ENCODE data around the gene CC2D2A. TPM values are rescaled to one million over a fixed set of nuclear protein-coding genes. Genes with fewer than 3 reads are reported as not detected.

Gene CC2D2A
- total and polyA plus RNA-seq, 8 donors: 5.7 to 32.7 (median 14.5) TPM

DNA sequence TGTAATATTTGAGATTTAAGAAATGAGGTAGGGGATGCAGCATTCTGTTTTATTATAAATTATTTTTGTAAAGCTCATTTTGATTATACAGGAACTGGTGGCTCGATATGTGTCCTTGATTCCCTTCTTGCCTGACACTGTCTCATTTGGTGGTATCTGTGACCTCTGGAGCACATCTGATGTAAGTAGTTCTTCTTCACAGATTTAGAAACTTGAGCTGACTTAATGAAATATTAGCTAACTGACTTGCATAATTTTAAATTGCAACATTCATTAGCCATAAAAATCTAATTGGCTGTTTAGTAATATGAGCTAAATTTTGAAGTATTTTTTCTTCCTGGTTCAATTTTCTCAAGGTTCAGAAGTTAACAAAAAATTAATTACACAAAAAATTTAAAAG, 116.4 kb downstream of the CC2D2A start:
- Histone ChIP-seq H3K4me1 (peaks cover 0 to 8% (median 0%) of the 10 kb centered on the region in 4 donors), H3K27ac (no peak overlapping the region), H3K9me3 (no peaks in the 10 kb centered on the region), H3K27me3 (no peaks in the 10 kb centered on the region), H3K36me3 (peaks cover 0 to 10% (median 5%) of the 10 kb centered on the region in 4 donors), H3K4me3 (no peak overlapping the region)
- TF ChIP-seq POLR2A (IDR thresholded peaks at IDR 0.05) (no peak), POLR2AphosphoS5 (IDR thresholded peaks at IDR 0.05) (no peak), EP300 (IDR thresholded peaks at IDR 0.05) (no peak)
- TF ChIP-seq, protein P1, sequence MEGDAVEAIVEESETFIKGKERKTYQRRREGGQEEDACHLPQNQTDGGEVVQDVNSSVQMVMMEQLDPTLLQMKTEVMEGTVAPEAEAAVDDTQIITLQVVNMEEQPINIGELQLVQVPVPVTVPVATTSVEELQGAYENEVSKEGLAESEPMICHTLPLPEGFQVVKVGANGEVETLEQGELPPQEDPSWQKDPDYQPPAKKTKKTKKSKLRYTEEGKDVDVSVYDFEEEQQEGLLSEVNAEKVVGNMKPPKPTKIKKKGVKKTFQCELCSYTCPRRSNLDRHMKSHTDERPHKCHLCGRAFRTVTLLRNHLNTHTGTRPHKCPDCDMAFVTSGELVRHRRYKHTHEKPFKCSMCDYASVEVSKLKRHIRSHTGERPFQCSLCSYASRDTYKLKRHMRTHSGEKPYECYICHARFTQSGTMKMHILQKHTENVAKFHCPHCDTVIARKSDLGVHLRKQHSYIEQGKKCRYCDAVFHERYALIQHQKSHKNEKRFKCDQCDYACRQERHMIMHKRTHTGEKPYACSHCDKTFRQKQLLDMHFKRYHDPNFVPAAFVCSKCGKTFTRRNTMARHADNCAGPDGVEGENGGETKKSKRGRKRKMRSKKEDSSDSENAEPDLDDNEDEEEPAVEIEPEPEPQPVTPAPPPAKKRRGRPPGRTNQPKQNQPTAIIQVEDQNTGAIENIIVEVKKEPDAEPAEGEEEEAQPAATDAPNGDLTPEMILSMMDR (IDR thresholded peaks at IDR 0.05): no peak
- 76 to 92% (median 85%) methylated on average over 1 of the region's 1 CpG for WGBS, 5 donors
- no peak for DNase-seq
- intact Hi-C loops (cut with DNase I; ENCODE audit: low total_unique reads): no loop called here

DNA sequence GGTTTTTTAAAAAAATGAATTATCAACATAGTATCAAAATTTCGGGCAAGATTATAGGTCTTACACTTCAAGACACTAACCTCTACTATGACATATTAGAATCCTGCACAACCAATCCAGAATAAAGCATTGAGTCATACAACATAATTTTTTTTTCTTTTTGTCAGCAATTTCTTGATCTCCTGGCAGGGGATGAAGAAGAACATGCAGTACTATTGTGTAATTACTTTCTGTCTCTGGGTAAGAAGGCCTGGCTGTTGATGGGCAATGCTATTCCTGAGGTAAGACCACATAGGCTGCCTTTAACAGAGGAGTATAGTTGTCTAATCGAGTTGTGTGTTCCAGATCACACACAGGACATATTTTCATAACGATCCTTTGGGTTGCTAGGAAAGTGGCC, 118.0 kb downstream of the CC2D2A start:
- WGBS, 5 donors: 64 to 84% (median 67%) methylated on average over 3 of the region's 3 CpGs
- DNase-seq: no peak
- Histone ChIP-seq H3K9me3 (no peaks in the 10 kb centered on the region), H3K36me3 (peaks cover 0 to 10% (median 5%) of the 10 kb centered on the region in 4 donors), H3K4me3 (no peak overlapping the region), H3K4me1 (peaks cover 0 to 8% (median 3%) of the 10 kb centered on the region in 4 donors), H3K27me3 (no peaks in the 10 kb centered on the region), H3K27ac (peak overlapping the region in 2 of 5 donors; percentile 3 to 50)
- intact Hi-C loops (cut with DNase I; ENCODE audit: low total_unique reads): no loop called here
- TF ChIP-seq, protein P1 (IDR thresholded peaks at IDR 0.05): no peak
- peak in 1 of 3 donors; percentile 42 for TF ChIP-seq POLR2AphosphoS5 (IDR thresholded peaks at IDR 0.05)
- no peak for TF ChIP-seq POLR2A (IDR thresholded peaks at IDR 0.05)

DNA sequence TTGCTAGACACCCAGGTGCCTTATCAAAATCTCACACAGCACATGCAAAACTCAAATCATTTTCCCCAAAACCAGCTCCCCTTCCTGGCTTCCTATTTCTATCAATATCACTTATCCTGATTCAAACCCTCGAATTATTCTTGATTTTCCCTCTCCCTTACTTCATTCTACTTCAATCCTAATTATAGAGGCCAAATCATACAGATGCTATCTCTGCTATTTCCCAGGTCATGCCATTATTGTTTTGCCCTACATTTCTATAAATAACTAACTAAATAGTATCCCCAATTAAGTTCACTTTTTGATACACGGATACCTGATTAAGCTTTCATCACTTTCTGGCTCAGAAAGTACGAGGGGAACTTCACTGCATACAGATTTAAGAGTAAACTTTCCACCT, 123.1 kb downstream of the CC2D2A start:
- no peak for DNase-seq
- H3K9me3 ChIP-seq: no peaks in the 10 kb centered on the region
- peaks cover 0 to 16% (median 2%) of the 10 kb centered on the region in 4 donors for H3K4me1 ChIP-seq
- WGBS, 5 donors: 31 to 75% (median 45%) methylated on average over 3 of the region's 3 CpGs
- no peaks in the 10 kb centered on the region for H3K27me3 ChIP-seq
- intact Hi-C loops (cut with DNase I; ENCODE audit: low total_unique reads): no loop called here
- no peak overlapping the region for H3K4me3 ChIP-seq
- no peak for TF ChIP-seq POLR2AphosphoS5 (IDR thresholded peaks at IDR 0.05)
- TF ChIP-seq, protein P1 (IDR thresholded peaks at IDR 0.05): no peak
- TF ChIP-seq POLR2A (IDR thresholded peaks at IDR 0.05): no peak
- TF ChIP-seq EP300 (IDR thresholded peaks at IDR 0.05): no peak
- no peak overlapping the region for H3K27ac ChIP-seq
- H3K36me3 ChIP-seq: peaks cover 0 to 31% (median 16%) of the 10 kb centered on the region in 4 donors

DNA sequence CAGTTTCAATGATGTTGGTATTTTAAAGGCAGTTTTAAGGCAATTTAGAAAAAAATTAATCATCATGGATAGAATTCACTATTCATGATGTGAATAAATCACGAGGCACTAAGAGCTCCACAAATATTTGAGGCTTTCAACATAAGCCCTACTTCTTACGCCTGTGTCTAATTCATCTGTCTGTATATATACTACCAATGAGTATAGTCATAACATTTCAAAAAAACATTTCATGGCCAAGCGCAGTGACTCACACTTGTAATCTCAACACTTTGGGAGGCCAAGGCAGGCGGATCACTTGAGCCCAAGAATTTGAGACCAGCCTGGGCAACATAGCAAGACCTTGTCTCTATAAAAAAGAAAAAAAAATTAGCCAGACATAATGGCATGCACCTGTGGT, 129.0 kb downstream of the CC2D2A start:
- intact Hi-C loops (cut with DNase I; ENCODE audit: low total_unique reads): no loop called here
- no peaks in the 10 kb centered on the region for H3K27me3 ChIP-seq
- peaks cover 0 to 66% (median 43%) of the 10 kb centered on the region in 4 donors for H3K36me3 ChIP-seq
- peak overlapping the region in 2 of 5 donors; percentile 25 to 44 for H3K27ac ChIP-seq
- peak in 1 of 2 donors; percentile 7 for DNase-seq
- peaks cover 0 to 16% (median 3%) of the 10 kb centered on the region in 4 donors for H3K4me1 ChIP-seq
- H3K9me3 ChIP-seq: no peaks in the 10 kb centered on the region
- peak in 2 of 3 donors; percentile 20 to 35 for TF ChIP-seq POLR2AphosphoS5 (IDR thresholded peaks at IDR 0.05)
- TF ChIP-seq, protein P1 (IDR thresholded peaks at IDR 0.05): no peak
- 77 to 86% (median 82%) methylated on average over 4 of the region's 4 CpGs for WGBS, 5 donors
- no peak overlapping the region for H3K4me3 ChIP-seq
